IMR-90 (cell line): ENCODE measurements around the gene AHI1. TPM values are rescaled to one million over a fixed set of nuclear protein-coding genes. Genes with fewer than 3 reads are reported as not detected.

Experiments
- ATAC-seq: fragments of 200-7000 bp; cut with Tn5 transposase; 2 replicates; pipeline ENCODE4 v1.9.1; 2020; ENCODE audit warnings: low read depth, mild to moderate bottlenecking, moderate library complexity
- BruUV-seq: library from RNA; stranded (reverse); fragments of 400-500 nt; replicated peaks from 2 replicates; lab custom pipeline; 2021; lab: Mats Ljungman, UMichigan
- CTCF ChIA-PET: fragments of 300-600 bp; formaldehyde crosslinking; extraction: SDS; loops from one replicate; lab custom pipeline; 2021; ENCODE audit warnings: antibody characterized with exemption; lab: Yijun Ruan, JAX
- POLR2A ChIA-PET: fragments of 300-600 bp; sonication (Branson Sonifier 250); formaldehyde crosslinking; loops from one replicate; lab custom pipeline; 2022; ENCODE audit warnings: antibody characterized with exemption; ENCODE audit not compliant: unreplicated experiment; lab: Charles Lee
- DNase-seq: peaks from one replicate; pipeline ENCODE4 v3.0.0; 2013
- H2AFZ ChIP-seq: replicated peaks from 2 replicates; pipeline ENCODE3; 2013; ENCODE audit warnings: low read length, mild to moderate bottlenecking; ENCODE audit not compliant: poor library complexity
- H2AK5ac ChIP-seq: 2 replicates; pipeline ENCODE4 v1.6.1; 2013; ENCODE audit warnings: low read depth, low read length, inconsistent platforms
- H2AK9ac ChIP-seq: replicated peaks from 2 replicates; pipeline ENCODE3; 2013; ENCODE audit warnings: mild to moderate bottlenecking, low read depth, low read length, moderate library complexity; ENCODE audit not compliant: poor library complexity
- H2BK120ac ChIP-seq: 2 replicates; pipeline ENCODE4 v1.6.1; 2013; ENCODE audit warnings: low read depth, low read length, inconsistent platforms
- H2BK15ac ChIP-seq: 3 replicates; pipeline ENCODE4 v1.6.1; 2013; ENCODE audit warnings: low read depth, low read length, inconsistent platforms
- H2BK20ac ChIP-seq: 2 replicates; pipeline ENCODE4 v1.6.1; 2013; ENCODE audit warnings: low read depth, mild to moderate bottlenecking, inconsistent platforms, low read length, moderate library complexity
- H2BK5ac ChIP-seq: 2 replicates; pipeline ENCODE4 v1.6.1; 2013; ENCODE audit warnings: mild to moderate bottlenecking, low read depth, low read length, inconsistent platforms; ENCODE audit not compliant: poor library complexity, severe bottlenecking
- H3K14ac ChIP-seq: replicated peaks from 2 replicates; pipeline ENCODE4 v1.6.1; 2013; ENCODE audit warnings: low read depth, low read length, inconsistent platforms
- H3K18ac ChIP-seq: 2 replicates; pipeline ENCODE4 v1.6.1; 2013; ENCODE audit warnings: low read depth, low read length, control low read depth
- H3K23ac ChIP-seq: 2 replicates; pipeline ENCODE4 v1.6.1; 2013; ENCODE audit warnings: low read depth, low read length, inconsistent platforms
- H3K27ac ChIP-seq: 2 replicates; pipeline ENCODE4 v1.5.1; 2013; ENCODE audit warnings: mild to moderate bottlenecking, control low read depth, low read length; ENCODE audit not compliant: insufficient read depth
- H3K27me3 ChIP-seq: 2 replicates; pipeline ENCODE4 v1.6.1; 2013; ENCODE audit warnings: low read length; ENCODE audit not compliant: control insufficient read depth, insufficient read depth
- H3K36me3 ChIP-seq: 2 replicates; pipeline ENCODE4 v1.6.1; 2013; ENCODE audit warnings: low read length, mixed read lengths; ENCODE audit not compliant: control insufficient read depth, insufficient read depth
- H3K4ac ChIP-seq: 2 replicates; pipeline ENCODE4 v1.6.1; 2013; ENCODE audit warnings: low read depth, low read length, inconsistent platforms
- H3K4me1 ChIP-seq: 2 replicates; pipeline ENCODE4 v1.6.1; 2013; ENCODE audit warnings: low read length, mixed read lengths; ENCODE audit not compliant: control insufficient read depth, insufficient read depth
- H3K4me2 ChIP-seq: 2 replicates; pipeline ENCODE4 v1.6.1; 2013; ENCODE audit warnings: low read depth, mild to moderate bottlenecking, control low read depth, low read length, moderate library complexity
- H3K4me3 ChIP-seq: 2 replicates; pipeline ENCODE4 v1.5.1; 2013; ENCODE audit warnings: low read depth, mild to moderate bottlenecking, control low read depth, low read length, moderate library complexity; ENCODE audit not compliant: insufficient read depth
- H3K56ac ChIP-seq: 2 replicates; pipeline ENCODE4 v1.6.1; 2013; ENCODE audit warnings: low read length, inconsistent platforms; ENCODE audit not compliant: insufficient read depth; ENCODE audit errors: extremely low read depth
- H3K79me1 ChIP-seq, 2 experiments: 2 replicates each; pipeline ENCODE4 v1.6.1; 2013; ENCODE audit warnings: low read length in 2 of 2, inconsistent platforms in 1 of 2, low read depth in 1 of 2
- H3K9ac ChIP-seq: 2 replicates; pipeline ENCODE4 v1.6.1; 2013; ENCODE audit warnings: low read depth, low read length, control low read depth
- H3K9me1 ChIP-seq: 2 replicates; pipeline ENCODE4 v1.6.1; 2013; ENCODE audit warnings: low read length, inconsistent platforms; ENCODE audit not compliant: insufficient read depth
- H3K9me3 ChIP-seq: 2 replicates; pipeline ENCODE4 v1.6.1; 2013; ENCODE audit warnings: low read length; ENCODE audit not compliant: control insufficient read depth, insufficient read depth
- H4K20me1 ChIP-seq: 2 replicates; pipeline ENCODE4 v1.6.1; 2013; ENCODE audit warnings: low read length, inconsistent platforms; ENCODE audit not compliant: insufficient read depth
- H4K5ac ChIP-seq: 2 replicates; pipeline ENCODE4 v1.6.1; 2013; ENCODE audit warnings: mild to moderate bottlenecking, low read depth, low read length, control low read depth
- H4K8ac ChIP-seq, 2 experiments: 2 replicates each; pipeline ENCODE4 v1.6.1; 2013; ENCODE audit warnings: low read depth in 2 of 2, low read length in 2 of 2, control low read depth in 1 of 2, inconsistent platforms in 1 of 2
- H4K91ac ChIP-seq: 2 replicates; pipeline ENCODE4 v1.6.1; 2013; ENCODE audit warnings: low read depth, low read length, inconsistent platforms; ENCODE audit not compliant: insufficient read depth
- CEBPB ChIP-seq: IDR thresholded peaks from 2 replicates; pipeline ENCODE4 v1.6.1; 2012; ENCODE audit warnings: low read depth, low read length, improper control_type of control experiment
- FOS ChIP-seq: fragments of 150-350 bp; IDR thresholded peaks from 2 replicates; pipeline ENCODE4 v1.6.1; 2016; ENCODE audit warnings: low read depth, low read length
- MAFK ChIP-seq: IDR thresholded peaks from 2 replicates; pipeline ENCODE4 v1.6.1; 2012; ENCODE audit warnings: low read depth, low read length, improper control_type of control experiment
- SMC3 ChIP-seq: fragments of 150-350 bp; IDR thresholded peaks from 2 replicates; pipeline ENCODE4 v1.6.1; 2016; ENCODE audit warnings: low read depth, mild to moderate bottlenecking, antibody characterized with exemption, low read length, moderate library complexity
- WGBS, 2 experiments: methylation state at CpG; one replicate each; pipeline versions ENCODE4 v1.1.5 to v1.1.7; 2013; ENCODE audit warnings: missing lambda C conversion rate in 2 of 2; ENCODE audit not compliant: insufficient read length in 1 of 2; ENCODE audit errors: extremely low coverage in 2 of 2; 5-methylcytosine and 5-hydroxymethylcytosine counted together
- dilution Hi-C: fragments of 300-500 bp; cut with HindIII; formaldehyde crosslinking; loops from one replicate; pipeline ENCODE4 v1.14.3; 2018; ENCODE audit warnings: low sequenced_read_pairs; ENCODE audit not compliant: unreplicated experiment
- in situ Hi-C: fragments of 300-500 bp; cut with MboI; formaldehyde crosslinking; loops from 3 replicates; pipeline ENCODE4 v1.14.3; 2019; ENCODE audit warnings: low sequenced_read_pairs, inconsistent platforms, mixed read lengths
- intact Hi-C: fragments of 100-400 bp; cut with micrococcal nuclease; formaldehyde crosslinking; loops from 2 replicates; pipeline ENCODE4 v1.10.0; 2022
- polyA plus RNA-seq, 3 experiments: library from polyadenylated mRNA; depleted of rRNA; stranded (reverse); fragments of >200 nt; gene quantifications; 2 replicates each; pipeline ENCODE4 v1.2.3, GENCODE V29; 2012; ENCODE audit warnings: low replicate concordance in 1 of 3
- total RNA-seq: library from RNA; depleted of rRNA; stranded (reverse); fragments of >200 nt; gene quantifications from 2 replicates; pipeline ENCODE4 v1.2.3, GENCODE V29; 2012
- TF ChIP-seq, protein P1 (sequence below): fragments of 150-350 bp; IDR thresholded peaks from 2 replicates; pipeline ENCODE4 v1.6.1; 2017; ENCODE audit warnings: mild to moderate bottlenecking, antibody characterized with exemption, low read length, low read depth

The AHI1 gene
- total and polyA plus RNA-seq, 2 of the 4 experiments (the other 2 are of a cell fraction) = 9.5 to 19.4 TPM

GRCh38 chr6:135314543-135314942 lies 183.0 kb downstream of the AHI1 start (continued):
- TF ChIP-seq, protein P1, sequence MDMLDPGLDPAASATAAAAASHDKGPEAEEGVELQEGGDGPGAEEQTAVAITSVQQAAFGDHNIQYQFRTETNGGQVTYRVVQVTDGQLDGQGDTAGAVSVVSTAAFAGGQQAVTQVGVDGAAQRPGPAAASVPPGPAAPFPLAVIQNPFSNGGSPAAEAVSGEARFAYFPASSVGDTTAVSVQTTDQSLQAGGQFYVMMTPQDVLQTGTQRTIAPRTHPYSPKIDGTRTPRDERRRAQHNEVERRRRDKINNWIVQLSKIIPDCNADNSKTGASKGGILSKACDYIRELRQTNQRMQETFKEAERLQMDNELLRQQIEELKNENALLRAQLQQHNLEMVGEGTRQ = no peak
- no peak for TF ChIP-seq FOS
- no peak for TF ChIP-seq CEBPB

GRCh38 chr6:135311446-135312200 lies 185.9 kb downstream of the AHI1 start:
- dilution Hi-C loops (no loop called here), in situ Hi-C loops (no loop called here), intact Hi-C loops (no loop called here)
- Histone ChIP-seq H3K18ac (no peak overlapping the region), H3K79me1 (no peaks in the 10 kb centered on the region), H3K23ac (no peak overlapping the region), H2AK5ac (no peak overlapping the region), H2BK20ac (no peak overlapping the region), H3K14ac (no peak overlapping the region), H3K4ac (no peak overlapping the region), H3K9ac (no peak overlapping the region), H3K4me2 (no peak overlapping the region), H3K27ac (no peak overlapping the region), H4K8ac (no peak overlapping the region), H4K20me1 (no peaks in the 10 kb centered on the region), H3K36me3 (peaks cover 10% of the 10 kb centered on the region; the same call in 1 of the 2 replicates), H4K5ac (no peak overlapping the region), H4K91ac (no peak overlapping the region), H2BK5ac (no peak overlapping the region), H3K9me3 (no peaks in the 10 kb centered on the region), H3K4me3 (no peak overlapping the region), H3K56ac (no peak overlapping the region), H2AK9ac (no peak overlapping the region), H2BK15ac (no peak overlapping the region), H3K27me3 (no peaks in the 10 kb centered on the region), H3K4me1 (no peaks in the 10 kb centered on the region), H2BK120ac (no peak overlapping the region), H3K9me1 (no peaks in the 10 kb centered on the region; the same call in 1 of the 2 replicates), H2AFZ (no peak overlapping the region)
- ATAC-seq = no peak
- WGBS, 2 experiments = no CpG with 5 or more reads among the region's 4 CpGs
- no peak for DNase-seq
- BruUV-seq = no TSS peak
- TF ChIP-seq SMC3 (no peak), MAFK (peak; percentile 73)
- CTCF ChIA-PET = no interaction called here
- POLR2A ChIA-PET = no interaction called here
